Heart left ventricle (tissue), 13 donors: ENCODE data around the gene HOXA3.

Experiments used
- POLR2A ChIP-seq, 2 donors: fragments of 450-650 bp; IDR thresholded peaks; one replicate each; pipeline ENCODE4 v1.6.1; 2017; ENCODE audit warnings: antibody characterized with exemption in 2 of 2, mild to moderate bottlenecking in 2 of 2, moderate library complexity in 2 of 2
- TF ChIP-seq, protein P1 (sequence below), 12 donors: fragments of 200-600 bp; sonication (generic) in 4 of 12; IDR thresholded peaks; one replicate each; pipeline versions ENCODE4 v1.5.0 to v1.8.0; 2018 to 2022; ENCODE audit warnings: antibody characterized with exemption in 12 of 12, mild to moderate bottlenecking in 5 of 12
- donor health status: ischemic (EF 13 %, LVEDD 7.1; RV severe dilation, severe dysfunction).
- donor health status: DM: no; HTN: yes; CAD: no.
- donor health status: DM: no; HTN: no; CAD: no.
- donor health status: ischemic (EF 25% LVEDD 6.9; RV normal size, moderate dysfunction).
- donor health status: ischemic (EF 25% LVEDD 5.7; RV mildly dilated, moderate dysfunction).
- donor health status: ischemic (EF 35%, LVEDD 5.7; RV mildly dilated, moderate dysfunction).
- donor health status: nonischemic (EF 11% LVEDD 7.7; RV severe dilation, severe dysfunction).
- donor health status: DM: yes; HTN: yes; CAD: no.
- donor health status: PGD.
- donor health status: ischemic (EF 29% LVEDD 5.4; RV normal size, mild dysfunction).
- donor health status: nonischemic (EF 23%, LVEDD 6.1; RV moderate dilation, normal function).

DNA sequence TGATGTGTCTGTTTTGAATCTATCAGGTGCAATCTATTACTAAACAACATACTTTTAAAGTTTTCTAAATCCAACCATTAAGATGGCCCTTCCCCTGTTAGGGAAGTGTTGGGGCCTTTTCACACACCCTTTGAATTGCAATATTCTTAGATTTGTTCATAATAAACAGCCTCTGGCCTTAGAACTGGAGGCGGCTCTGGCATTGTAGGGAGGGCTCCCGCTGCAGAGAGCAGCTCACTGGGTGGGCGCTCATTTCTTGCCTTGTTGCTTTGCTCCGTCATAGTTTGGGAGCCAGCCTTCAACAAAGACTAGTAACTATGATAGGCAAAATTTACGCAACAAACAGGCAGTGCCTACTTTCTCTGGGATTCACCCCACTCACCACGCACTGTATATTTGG is 26.0 kb upstream of the HOXA3 start:
- TF ChIP-seq, protein P1, sequence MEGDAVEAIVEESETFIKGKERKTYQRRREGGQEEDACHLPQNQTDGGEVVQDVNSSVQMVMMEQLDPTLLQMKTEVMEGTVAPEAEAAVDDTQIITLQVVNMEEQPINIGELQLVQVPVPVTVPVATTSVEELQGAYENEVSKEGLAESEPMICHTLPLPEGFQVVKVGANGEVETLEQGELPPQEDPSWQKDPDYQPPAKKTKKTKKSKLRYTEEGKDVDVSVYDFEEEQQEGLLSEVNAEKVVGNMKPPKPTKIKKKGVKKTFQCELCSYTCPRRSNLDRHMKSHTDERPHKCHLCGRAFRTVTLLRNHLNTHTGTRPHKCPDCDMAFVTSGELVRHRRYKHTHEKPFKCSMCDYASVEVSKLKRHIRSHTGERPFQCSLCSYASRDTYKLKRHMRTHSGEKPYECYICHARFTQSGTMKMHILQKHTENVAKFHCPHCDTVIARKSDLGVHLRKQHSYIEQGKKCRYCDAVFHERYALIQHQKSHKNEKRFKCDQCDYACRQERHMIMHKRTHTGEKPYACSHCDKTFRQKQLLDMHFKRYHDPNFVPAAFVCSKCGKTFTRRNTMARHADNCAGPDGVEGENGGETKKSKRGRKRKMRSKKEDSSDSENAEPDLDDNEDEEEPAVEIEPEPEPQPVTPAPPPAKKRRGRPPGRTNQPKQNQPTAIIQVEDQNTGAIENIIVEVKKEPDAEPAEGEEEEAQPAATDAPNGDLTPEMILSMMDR (IDR thresholded peaks at IDR 0.05) = no peak
- TF ChIP-seq POLR2A (IDR thresholded peaks at IDR 0.05) = no peak
